ENCODE measurements around the gene MR1.

- TF ChIP-seq CTCF (IDR thresholded peaks at IDR 0.05; ENCODE audit: insufficient read depth, low read depth, low read length), result no peak
- no peak for TF ChIP-seq EZH2 (IDR thresholded peaks at IDR 0.05; ENCODE audit: insufficient read depth, low read length)
These were observed 39.5 kb upstream of the MR1 start for GRCh38 chr1:180994262-180994661.
